HG02610 (cell line): ENCODE results near the gene DPCD.

Experiments used
- ATAC-seq: cut with Tn5 transposase; IDR thresholded peaks from one replicate; pipeline ENCODE4 v1.9.1; 2021; ENCODE audit warnings: mild to moderate bottlenecking, moderate library complexity; ENCODE audit not compliant: unreplicated experiment

The DPCD gene

DNA sequence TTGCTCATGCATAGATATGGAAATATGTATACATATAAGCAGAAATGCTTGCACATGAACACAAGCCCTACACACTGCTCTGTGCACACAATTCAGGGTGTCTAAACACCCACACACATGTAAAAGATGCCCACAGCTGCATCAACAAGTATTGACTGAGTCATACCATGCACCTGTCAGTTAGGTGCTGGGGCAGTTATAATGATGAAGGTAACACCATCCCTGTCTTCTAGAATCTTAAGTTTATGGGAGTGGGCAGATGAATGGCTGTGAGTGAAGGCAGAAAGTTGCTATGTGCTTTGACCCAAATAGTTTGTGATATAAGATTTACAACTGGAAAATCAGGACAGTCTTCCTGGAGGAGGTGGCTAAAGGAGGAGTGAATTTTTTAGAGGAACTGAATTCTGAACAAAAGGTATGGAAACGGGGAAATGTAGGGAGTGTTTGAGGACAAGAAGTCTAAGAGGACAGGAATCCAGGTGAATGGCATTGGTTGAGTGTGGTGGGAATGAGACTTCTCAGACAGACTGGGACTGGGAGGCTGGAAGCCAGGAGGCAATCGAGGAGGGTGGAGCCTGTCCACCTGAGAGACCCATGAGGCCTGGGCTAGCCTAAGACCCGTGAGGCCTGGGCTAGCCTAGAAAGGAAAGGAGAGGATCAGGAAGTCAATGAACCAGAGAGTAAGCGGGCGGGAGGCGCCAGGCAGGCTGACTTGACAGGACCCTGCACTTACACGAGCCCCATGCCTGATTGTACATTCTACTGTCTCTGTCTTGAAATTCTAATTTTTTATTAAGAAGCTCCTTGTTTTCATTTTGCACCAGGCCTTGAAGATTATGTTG, 20.7 kb upstream of the DPCD start:
- ATAC-seq = no peak

DNA sequence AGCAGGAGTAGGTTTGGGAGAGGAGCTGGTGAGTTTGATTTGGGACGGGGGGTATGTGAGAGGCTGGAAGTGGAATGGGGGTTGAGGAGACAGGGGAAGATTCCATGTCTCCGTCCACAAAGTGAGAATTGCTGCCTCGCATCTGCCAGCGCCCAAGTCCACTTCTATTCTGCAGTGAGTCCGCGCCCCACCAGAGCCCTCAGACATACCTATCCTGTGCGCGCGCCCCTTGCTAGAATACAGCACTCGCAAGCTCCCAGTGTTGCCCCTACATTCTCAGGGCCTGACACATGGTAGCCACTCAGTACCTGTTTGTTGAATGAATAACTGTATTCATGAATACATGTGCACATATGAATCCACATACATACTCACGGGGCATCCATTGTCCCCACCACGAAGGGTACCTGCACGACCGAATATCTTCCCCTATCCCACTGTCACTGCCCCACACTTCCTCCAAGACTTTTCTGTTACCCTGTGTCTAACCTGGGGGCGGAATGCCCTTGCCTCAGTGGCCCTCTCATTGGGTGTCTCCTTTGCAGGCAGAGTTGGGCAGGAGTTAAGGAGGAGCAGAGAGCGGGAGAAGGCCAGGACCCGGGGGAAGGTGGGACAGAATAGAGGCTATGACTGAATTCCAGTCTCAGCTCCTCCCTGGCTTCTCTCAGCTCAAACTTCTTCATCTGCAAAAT, 19.9 kb upstream of the DPCD start:
- ATAC-seq = no peak

DNA sequence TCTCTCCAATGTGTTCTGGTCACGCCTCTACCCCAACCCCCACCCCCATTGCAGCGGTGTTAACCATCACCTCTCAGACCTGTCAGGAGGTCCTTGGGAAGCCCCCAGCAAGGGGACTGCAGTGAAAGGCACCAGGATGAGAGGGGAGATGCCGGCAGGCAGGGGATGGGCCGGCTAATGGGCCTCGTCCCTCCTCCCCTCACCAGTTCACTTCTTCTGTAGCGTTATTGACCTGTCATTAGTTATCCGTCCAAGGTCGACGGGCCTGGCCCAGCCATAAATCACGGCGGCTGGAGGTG, 18.8 kb upstream of the DPCD start:
- ATAC-seq = no peak

DNA sequence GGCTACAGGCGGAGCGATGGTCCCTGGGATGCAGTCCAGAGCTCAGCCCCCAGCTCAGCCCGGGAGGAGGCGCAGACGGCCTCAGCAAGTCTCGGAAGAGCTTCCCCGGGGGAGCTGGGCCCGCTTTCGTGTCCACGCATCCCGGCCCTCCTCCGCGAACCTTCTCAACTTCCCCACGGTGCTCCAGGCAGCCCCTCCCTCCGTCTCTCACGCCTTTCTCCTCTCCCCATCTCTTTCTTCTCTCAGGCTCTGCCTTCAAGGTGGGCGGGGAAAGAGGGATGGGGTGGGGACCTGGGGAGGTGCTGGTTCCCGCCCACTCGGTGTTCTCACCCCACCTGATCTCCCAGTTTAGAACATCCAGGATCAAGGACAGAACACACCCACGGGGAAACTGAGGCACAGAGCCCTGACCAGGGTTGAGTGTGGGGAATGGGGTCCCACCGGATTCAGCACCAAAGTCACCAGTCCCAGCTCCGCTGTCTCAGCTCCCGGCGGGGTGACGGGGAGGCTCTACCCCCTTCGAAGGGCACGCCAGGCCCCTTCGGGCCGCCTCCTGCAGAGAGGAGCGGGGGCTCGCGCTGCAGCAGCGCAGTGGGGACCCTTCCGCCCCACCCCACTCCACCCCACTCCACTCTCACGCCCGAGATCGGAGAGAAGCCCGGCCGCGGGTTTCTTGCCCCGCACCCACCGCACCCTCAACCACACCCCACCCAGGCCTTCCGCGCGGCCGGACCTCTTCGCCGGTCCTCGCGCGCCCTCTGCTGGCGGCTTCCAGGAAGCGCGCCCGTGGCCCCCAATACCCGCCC, 18.3 kb upstream of the DPCD start:
- peak; percentile 57 for ATAC-seq

DNA sequence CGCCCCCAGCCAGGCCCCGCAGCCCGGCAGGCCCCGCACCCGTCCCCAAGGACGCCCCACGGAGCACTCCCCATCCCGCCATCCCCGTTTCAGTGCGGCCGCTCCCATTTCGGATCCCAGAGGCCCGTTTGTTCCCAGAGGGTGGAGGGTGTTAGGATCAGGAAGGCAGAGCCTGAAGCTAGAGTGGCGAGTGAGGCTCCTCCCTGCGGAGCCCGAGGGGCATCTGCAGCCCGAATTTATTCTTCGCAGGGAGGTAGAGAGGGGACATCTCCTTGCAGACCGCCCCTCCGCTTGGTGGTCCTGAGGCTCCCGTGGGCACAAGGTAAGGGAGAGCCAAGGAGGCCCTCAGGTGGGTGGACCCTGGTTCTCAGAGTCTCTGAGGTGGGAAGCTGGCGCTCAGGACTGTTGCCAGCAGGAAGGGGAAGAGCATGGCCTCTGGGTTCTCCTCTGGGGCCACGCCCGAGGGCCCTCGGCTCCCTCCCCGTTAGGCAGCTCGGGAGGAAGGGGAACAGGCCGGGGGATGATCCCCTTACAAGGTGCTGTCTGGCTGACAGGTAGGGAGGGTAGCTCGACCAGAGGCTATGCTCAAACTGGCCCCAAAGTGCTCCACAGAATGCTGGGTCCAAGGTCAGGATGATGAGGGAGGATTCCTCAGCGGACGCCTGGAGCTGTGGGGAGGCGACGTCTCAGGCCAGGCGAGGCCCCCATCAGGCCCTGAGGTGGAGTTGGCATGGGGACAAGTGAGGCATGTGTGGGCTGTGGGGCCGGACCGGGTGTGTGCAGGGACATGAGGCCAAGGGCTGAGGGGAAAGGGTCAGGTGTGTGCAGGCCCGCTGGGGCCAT, 17.5 kb upstream of the DPCD start:
- ATAC-seq = peak; percentile 15

DNA sequence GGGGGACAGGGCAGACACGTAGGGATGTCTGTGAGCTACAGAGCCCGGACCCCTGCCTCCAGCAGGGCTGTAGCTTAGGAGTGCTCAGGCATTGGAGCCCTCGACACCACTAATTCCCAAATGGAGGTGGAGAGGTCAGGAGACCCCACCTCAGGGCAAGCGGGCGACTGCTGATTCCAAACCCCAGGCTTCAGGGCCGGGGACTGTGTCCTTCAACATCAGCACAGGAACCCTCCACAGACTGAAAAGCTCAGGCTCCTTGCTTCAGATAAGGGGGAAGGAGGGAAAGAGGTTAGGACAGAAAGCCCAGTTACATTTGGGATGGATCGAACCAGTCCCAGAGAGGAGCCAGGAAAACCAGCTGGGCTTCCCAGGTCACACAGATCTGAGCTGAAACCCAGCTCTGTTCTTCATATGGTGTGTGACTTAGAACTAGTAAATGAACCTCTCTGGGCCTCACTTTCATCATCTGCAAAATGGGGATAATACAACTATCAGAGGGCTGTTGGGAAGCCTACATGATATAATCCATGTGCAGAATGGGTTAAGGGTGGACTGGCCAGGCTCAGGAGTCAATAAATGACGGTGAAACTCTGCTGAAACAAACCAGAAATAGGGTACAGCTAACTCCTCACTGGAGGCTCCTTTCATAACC, 16.7 kb upstream of the DPCD start:
- ATAC-seq = no peak

DNA sequence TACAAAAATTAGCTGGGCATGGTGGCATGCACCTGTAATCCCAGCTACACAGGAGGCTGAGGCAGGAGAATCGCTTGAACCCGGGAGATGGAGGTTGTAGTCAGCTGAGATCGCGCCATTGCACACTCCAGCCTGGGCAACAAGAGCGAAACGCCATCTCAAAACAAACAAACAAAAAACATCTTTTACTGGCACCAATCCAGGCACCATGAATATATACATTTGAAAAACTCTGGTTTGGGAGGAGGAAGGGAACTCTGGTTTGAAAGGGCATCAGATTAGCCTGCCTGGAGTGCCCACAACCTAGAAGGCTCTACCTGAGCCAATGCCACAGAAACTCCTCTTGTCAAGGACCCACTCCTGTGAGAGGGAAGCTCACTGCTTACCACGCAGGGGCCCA, 16.0 kb upstream of the DPCD start:
- no peak for ATAC-seq

DNA sequence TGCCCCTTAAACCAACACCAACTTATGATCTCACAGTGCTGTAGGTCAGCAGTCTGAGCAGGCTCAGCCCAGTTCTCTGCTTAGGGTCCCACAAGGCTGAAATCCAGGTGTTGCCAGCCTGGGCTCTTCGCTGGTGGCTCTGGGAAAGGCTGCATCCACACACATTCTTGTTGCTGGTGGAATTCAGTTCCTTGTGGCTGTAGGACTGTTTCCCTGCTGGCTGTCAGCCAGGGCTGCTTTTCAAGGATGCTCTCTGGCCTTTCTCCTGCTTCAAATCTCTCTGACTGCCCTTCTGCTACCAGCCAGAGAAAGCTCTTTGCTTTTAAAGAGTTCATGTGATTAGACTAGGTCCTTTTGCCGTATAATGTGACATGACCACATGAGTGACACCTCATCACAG, 15.3 kb upstream of the DPCD start:
- no peak for ATAC-seq

DNA sequence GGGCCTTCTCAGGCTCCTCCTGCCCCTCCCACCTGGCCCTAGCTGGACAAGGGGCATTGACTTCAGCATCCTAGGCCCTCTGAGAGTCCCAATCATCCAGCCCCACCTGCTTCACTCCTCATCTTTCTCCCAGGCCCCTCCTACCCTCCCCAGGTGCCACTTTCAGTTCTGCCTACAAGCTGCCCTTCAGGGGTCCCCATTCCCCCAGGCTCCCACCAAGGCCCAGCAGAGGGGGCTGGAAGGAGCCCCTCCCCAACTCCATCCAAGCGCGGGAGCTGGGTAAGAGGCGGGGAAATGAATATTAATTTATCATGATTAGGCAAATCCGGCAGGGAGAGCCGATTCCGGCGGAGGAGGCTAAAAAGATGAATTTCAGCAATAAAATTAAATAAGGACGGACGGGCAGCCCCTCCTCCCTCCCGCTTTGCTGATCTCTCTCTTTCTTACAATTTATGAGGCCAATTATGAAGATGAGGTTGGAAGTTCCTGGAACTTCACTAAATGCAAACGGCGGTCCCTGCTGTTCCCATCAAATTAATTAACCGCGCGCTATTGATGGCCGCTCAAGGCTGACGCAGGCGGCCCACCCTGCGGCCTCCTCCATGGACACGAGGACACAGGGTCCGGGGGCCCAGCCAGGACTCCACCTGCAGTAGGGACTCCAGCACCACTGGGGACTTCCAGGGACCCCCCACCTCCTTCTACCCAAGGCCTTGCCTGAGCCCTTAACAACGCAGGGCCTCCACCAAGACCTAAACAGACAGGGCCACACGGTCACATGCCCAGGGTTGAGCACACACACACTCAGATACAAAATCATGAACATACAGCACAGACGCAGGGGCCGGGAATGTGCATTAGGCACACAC, 14.0 kb upstream of the DPCD start:
- no peak for ATAC-seq

DNA sequence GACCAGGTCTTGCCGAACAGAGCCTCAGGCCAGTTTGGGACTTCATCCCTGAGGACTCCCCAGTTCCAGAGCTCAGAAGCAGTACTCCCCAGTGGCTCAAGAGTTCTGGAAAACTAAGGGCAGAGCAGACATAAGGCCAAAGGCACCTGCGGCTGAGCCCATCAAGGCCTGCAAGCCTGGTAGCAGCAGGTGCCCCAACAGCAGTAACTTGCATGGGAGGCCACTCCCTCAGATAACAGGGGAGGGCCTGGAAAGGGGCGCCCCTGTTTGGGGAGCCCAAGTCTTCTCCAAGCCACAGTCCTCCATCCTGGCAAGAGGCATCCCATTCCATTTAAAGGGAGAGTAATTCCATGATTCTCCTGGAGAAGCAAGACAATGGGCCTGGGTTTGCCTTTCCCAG, 13.0 kb upstream of the DPCD start:
- ATAC-seq = no peak

DNA sequence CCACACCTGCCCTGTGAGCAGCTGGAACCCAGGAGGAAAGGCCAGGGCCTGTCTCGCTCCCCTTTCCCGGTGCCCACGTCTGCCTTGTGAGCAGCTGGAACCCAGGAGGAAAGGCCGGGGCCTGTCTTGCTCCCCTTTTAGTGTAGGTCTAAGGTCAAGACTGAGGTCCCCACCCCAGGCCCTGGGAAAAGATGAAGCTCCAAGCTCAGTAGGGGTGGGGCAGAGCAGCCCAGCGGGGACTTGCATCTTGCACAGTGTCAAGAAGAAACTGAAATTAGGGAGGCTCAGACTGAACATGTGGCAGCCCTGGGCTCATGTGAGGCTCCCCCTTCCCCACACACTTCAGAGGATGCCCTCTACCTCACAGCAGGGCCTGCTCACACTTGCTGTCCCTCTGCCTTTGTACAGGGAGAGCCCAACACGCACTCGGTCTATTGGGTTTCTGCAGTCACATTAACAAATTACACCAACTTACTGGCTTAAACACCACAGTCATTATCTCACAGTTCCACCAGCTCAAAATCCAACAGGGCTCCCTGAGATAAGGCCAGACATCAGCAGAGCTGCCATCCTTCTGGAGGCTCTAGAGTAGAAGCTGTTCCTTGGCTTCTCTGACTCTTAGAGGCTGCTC, 12.4 kb upstream of the DPCD start:
- ATAC-seq = no peak

DNA sequence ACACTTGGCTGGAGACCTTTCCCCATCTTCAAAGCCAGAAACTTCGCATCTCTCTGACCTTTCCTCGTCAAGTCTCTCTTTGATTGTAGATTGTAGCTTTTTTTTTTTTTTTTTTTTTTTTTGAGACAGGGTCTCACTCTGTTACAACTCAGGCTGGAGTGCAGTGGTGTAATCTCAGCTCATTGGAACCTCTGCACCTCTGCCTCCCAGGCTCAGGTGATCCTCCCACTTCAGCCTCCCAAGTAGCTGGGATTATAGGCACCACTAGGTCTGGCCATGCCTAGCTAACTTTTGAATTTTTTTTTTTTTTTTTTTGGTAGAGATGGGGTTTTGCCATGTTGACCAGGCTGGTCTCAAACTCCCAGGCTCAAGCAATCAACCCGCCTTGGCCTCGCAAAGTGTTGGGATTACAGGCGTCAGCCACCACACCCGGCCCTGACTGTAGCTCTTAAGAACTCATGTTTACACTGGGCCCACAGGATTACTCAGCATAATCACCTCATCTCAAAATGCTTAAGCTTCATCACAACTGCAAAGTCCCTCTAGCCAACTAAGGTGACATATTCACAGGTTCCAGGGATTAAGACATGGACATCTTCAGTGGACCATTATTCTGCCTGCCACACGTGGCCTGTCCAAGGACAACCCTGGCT, 11.8 kb upstream of the DPCD start:
- no peak for ATAC-seq

DNA sequence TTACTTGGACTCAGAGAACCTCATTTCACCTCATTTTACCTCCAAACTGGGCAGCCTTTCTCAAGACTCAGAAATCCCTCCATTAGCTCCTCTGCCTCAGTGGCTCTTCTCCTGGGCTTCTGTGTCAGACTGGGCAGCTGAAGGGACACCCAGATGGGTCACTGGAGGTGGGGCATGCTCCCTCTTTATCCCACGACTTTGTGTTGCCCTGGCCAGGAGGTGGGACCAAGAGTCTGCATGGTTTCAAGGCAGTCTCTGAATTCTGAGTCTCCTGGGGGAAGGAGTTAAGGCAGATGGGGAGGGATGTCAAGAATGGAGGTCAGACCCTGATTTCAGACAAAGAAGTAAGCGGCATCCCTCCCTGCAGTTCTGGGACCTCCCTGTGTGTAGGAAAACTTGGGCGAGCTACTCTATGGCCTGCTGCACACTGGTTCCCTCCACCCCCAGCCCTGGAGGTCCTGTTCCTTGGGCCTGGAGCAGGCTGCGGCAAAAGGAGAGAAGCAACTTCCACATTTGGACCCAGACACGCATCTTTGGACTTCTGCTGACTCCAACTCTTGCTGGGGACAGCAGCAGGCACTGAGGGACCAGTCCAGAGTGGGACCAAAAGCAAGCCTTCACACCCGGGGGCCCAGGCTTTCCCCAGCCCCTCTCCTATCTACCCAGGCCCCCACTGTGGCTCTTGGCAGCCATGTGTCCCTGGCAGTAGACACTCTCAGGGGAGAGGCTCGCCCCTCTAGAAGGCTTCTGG, 10.8 kb upstream of the DPCD start:
- no peak for ATAC-seq

DNA sequence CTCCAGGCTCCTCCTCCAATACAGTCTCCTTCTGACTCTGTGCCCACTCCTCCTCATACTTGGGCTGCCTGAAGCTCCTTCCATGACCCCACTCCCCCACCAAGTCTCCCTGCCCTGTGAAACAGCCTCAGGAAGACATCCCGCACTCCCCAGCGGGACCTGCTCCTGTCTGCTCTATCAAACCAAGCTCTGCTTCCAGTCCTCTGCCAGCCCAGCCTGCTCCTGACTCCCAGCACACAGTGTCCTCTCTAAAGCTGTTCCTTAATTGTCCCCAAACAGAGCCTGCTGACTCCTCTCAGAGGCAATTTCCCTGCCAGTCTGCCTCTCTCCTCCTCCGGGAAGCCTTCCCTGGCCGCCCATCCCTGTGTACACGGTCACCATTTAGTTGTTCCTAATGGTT, 9.9 kb upstream of the DPCD start:
- ATAC-seq = no peak

DNA sequence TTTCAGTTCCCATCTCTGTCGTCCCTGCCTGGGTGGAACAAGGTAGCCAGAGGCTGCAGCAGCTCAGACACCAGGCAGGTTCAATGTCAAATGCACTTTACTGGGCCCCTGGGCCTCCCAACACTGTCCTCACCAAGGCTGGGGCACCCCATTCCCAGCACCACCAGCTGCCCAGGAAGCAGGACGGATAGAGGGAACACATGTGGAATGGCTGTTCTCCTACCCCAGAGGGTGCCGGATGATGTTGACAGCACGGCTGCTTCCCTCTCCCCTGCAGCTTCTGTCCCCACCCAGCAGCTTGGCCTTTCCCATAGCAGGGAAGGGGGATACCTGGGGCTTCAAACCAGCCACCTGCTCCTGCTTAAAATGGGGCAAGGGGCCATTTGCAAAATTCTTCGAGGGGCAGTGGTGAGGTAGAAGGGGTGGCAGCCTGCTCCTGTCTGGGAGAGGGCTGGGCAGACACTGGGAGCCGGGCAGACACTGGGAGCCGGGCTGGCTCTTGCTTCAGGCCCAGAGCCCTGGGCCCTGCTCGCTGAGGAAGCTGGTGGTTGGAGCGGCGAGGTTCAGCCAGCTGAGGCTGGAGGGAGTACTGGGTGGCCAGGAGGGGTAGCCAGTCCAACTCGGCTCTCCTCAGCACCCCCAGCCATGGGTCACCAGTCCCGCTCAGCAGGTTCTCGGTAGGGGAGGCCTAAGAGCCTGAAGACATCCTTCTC, 9.2 kb upstream of the DPCD start:
- ATAC-seq = no peak

DNA sequence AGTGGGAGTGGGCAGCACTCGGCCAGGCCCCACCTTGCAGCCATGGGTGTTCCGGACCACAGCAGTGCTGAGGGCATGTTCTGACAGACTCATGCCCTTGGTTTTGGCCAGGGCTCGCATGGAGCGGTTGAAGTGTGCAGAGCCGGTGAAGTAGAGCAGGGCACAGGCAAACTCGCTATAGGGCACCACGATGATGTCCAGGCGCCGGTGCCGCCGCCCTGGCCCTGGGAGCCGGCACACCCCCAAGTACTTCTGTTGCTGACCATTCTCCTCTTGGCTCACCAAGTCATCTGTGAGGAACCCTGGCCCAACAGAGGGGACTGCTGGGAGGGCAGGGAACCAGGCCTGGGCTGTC, 8.6 kb upstream of the DPCD start:
- ATAC-seq = no peak
